ENCODE measurements around the gene MEGF6. TPM values are rescaled to one million over a fixed set of nuclear protein-coding genes. Genes with fewer than 3 reads are reported as not detected.
A peak's percentile ranks its signal among the peaks of the same experiment; 100 is the strongest.

Gene MEGF6
- total and polyA plus RNA-seq, 9 of the 15 experiments (the other 6 are each of a cell fraction or from before 2014, with no cell fraction given) = 0.03 to 1.7 (median 0.24) TPM; not detected in 3

DNA sequence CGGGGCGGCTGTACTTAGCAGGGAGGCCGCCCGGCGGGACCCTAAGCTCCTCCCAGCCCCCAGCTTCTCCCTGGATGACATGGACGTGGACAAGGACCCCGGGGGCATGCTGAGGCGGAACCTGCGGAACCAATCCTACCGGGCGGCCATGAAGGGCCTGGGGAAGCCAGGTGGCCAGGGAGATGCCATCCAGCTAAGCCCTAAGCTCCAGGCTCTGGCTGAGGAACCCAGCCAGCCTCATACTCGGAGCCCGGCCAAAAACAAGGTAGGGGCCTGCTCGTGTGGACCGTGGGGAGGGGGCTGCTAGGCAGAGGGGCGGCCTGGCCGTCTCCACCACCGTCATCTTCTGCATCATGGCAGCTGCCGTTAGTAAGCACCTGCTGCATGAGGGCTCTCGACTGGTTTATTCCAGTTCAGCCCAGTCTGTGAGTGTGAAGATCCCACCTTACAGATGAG lies 147.9 kb downstream of the MEGF6 start:
- Histone ChIP-seq H4K20me1 (replicated peaks; ENCODE audit: control insufficient read depth, insufficient read depth, low read length) (peaks cover 53% of the 10 kb centered on the region), H3K9ac (ENCODE audit: insufficient read depth in 1 of 2, low read depth in 2 of 2, low read length in 2 of 2) (no peak overlapping the region), H2AFZ (ENCODE audit: low read depth, low read length) (no peak overlapping the region), H3K9me1 (ENCODE audit: control insufficient read depth, insufficient read depth, low read length) (no peaks in the 10 kb centered on the region), H3K4me1 (replicated peaks in 1 of 2; ENCODE audit: control insufficient read depth in 2 of 2, insufficient read depth in 2 of 2, low read length in 2 of 2) (peaks cover 0 to 36% of the 10 kb centered on the region in 2 experiments; a peak in 2 of 5 replicates), H3K9me3 (replicated peaks; ENCODE audit: control insufficient read depth, insufficient read depth, low read depth, low read length) (no peaks in the 10 kb centered on the region), H3K27me3 (ENCODE audit: control insufficient read depth in 2 of 2, insufficient read depth in 2 of 2, low read length in 2 of 2) (peaks cover 66 to 94% of the 10 kb centered on the region in 2 experiments; a peak in 4 of 5 replicates), H3K4me3 (no peak overlapping the region), H3K4me2 (ENCODE audit: insufficient read depth, low read length) (no peak overlapping the region), H3K27ac (ENCODE audit: extremely low read depth, low read depth, low read length) (no peak overlapping the region), H3K36me3 (ENCODE audit: control insufficient read depth, insufficient read depth, low read length) (no peaks in the 10 kb centered on the region), H3K79me2 (ENCODE audit: control insufficient read depth, insufficient read depth, low read length) (no peaks in the 10 kb centered on the region)
- WGBS (ENCODE audit: insufficient coverage, low coverage, missing lambda C conversion rate) = 4% methylated on average over 17 of the region's 20 CpGs
- no TSS peak for BruUV-seq (replicated peaks)
- POLR2A ChIA-PET = interaction anchor here (1.0 kb wide), 1 partner anchor 51 kb away, joined by 5 read pairs; no protein-coding TSS in a partner anchor
- no peak for FAIRE-seq
- in situ Hi-C loops (cut with MboI) = no loop called here
- DNase-seq (ENCODE audit: extremely low read depth in 1 of 4, low spot score in 3 of 4) = no peak
- intact Hi-C loops (cut with micrococcal nuclease) = no loop called here
- ATAC-seq = no peak
- CTCF ChIA-PET (ENCODE audit: low intra/inter-chr PET ratio) = no interaction called here
- no peak for TF ChIP-seq NEUROD1 (IDR thresholded peaks at IDR 0.05; ENCODE audit: borderline replicate concordance, low read depth, low read length, partially characterized antibody)
- TF ChIP-seq, protein P1, sequence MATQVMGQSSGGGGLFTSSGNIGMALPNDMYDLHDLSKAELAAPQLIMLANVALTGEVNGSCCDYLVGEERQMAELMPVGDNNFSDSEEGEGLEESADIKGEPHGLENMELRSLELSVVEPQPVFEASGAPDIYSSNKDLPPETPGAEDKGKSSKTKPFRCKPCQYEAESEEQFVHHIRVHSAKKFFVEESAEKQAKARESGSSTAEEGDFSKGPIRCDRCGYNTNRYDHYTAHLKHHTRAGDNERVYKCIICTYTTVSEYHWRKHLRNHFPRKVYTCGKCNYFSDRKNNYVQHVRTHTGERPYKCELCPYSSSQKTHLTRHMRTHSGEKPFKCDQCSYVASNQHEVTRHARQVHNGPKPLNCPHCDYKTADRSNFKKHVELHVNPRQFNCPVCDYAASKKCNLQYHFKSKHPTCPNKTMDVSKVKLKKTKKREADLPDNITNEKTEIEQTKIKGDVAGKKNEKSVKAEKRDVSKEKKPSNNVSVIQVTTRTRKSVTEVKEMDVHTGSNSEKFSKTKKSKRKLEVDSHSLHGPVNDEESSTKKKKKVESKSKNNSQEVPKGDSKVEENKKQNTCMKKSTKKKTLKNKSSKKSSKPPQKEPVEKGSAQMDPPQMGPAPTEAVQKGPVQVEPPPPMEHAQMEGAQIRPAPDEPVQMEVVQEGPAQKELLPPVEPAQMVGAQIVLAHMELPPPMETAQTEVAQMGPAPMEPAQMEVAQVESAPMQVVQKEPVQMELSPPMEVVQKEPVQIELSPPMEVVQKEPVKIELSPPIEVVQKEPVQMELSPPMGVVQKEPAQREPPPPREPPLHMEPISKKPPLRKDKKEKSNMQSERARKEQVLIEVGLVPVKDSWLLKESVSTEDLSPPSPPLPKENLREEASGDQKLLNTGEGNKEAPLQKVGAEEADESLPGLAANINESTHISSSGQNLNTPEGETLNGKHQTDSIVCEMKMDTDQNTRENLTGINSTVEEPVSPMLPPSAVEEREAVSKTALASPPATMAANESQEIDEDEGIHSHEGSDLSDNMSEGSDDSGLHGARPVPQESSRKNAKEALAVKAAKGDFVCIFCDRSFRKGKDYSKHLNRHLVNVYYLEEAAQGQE (IDR thresholded peaks at IDR 0.05; ENCODE audit: borderline replicate concordance) = peak; percentile 70
- TF ChIP-seq, protein P1 (CRISPR knock-in tag; IDR thresholded peaks at IDR 0.05; ENCODE audit: low read depth) = no peak

Data from K562 (cell line).